Neural cell (in vitro differentiated cells): ENCODE data around the gene NME4. TPM values are rescaled to one million over a fixed set of nuclear protein-coding genes. Genes with fewer than 3 reads are reported as not detected.

ENCODE experiments used
- H2AFZ ChIP-seq: fragments of 200-600, 300-800 bp; sonication (generic), shearing (Covaris generic); 2 replicates; pipeline ENCODE4 v1.6.0; 2014; ENCODE audit warnings: low read depth, mild to moderate bottlenecking, antibody characterized with exemption, low read length, moderate library complexity
- H3F3A ChIP-seq: fragments of 200-600 bp; shearing (Covaris generic); 2 replicates; pipeline ENCODE4 v1.6.1; 2016; ENCODE audit warnings: mild to moderate bottlenecking, moderate library complexity, mixed read lengths, antibody characterized with exemption, low read length; ENCODE audit not compliant: insufficient read depth, poor library complexity, severe bottlenecking
- H3K27ac ChIP-seq: fragments of 200-600, 300-800 bp; sonication (generic), shearing (Covaris generic); 2 replicates; pipeline ENCODE4 v1.5.1; 2014; ENCODE audit warnings: mild to moderate bottlenecking, low read length, moderate library complexity
- H3K27me3 ChIP-seq: fragments of 300-800, 200-600 bp; sonication (generic), shearing (Covaris generic); 2 replicates; pipeline ENCODE4 v1.6.0; 2014; ENCODE audit warnings: mild to moderate bottlenecking, low read depth, low read length, moderate library complexity; ENCODE audit not compliant: insufficient read depth
- H3K36me3 ChIP-seq: fragments of 300-800, 200-600 bp; sonication (generic), shearing (Covaris generic); 2 replicates; pipeline ENCODE4 v1.5.1; 2014; ENCODE audit warnings: mild to moderate bottlenecking, antibody characterized with exemption, low read length, moderate library complexity; ENCODE audit not compliant: insufficient read depth
- H3K4me2 ChIP-seq: fragments of 300-800, 200-600 bp; sonication (generic), shearing (Covaris generic); 2 replicates; pipeline ENCODE4 v1.6.0; 2014; ENCODE audit warnings: mild to moderate bottlenecking, low read length
- H3K4me3 ChIP-seq: fragments of 300-800, 200-600 bp; sonication (generic), shearing (Covaris generic); 2 replicates; pipeline ENCODE4 v1.5.1; 2014; ENCODE audit warnings: mild to moderate bottlenecking, low read length, moderate library complexity
- H3K79me2 ChIP-seq: fragments of 200-600 bp; shearing (Covaris generic); replicated peaks from 2 replicates; pipeline ENCODE4 v1.6.0; 2014; ENCODE audit warnings: mild to moderate bottlenecking, low read length, moderate library complexity; ENCODE audit not compliant: insufficient read depth
- H3K9ac ChIP-seq: fragments of 300-800, 200-600 bp; sonication (generic), shearing (Covaris generic); 2 replicates; pipeline ENCODE4 v1.6.1; 2016; ENCODE audit warnings: mild to moderate bottlenecking, low read length, mixed read lengths
- H3K9me2 ChIP-seq: fragments of 200-600 bp; shearing (Covaris generic); 2 replicates; pipeline ENCODE4 v1.6.1; 2016; ENCODE audit warnings: mild to moderate bottlenecking, low read length, mixed read lengths; ENCODE audit not compliant: insufficient read depth
- H3K9me3 ChIP-seq: fragments of 200-600, 300-800 bp; sonication (generic), shearing (Covaris generic); 2 replicates; pipeline ENCODE4 v1.6.1; 2016; ENCODE audit warnings: mild to moderate bottlenecking, mixed run types, low read length, moderate library complexity, mixed read lengths
- H4K20me1 ChIP-seq: fragments of 200-600 bp; shearing (Covaris generic); 2 replicates; pipeline ENCODE4 v1.6.1; 2016; ENCODE audit warnings: mild to moderate bottlenecking, mixed run types; ENCODE audit not compliant: insufficient read depth
- CTCF ChIP-seq: fragments of 450-650 bp; IDR thresholded peaks from 2 replicates; pipeline ENCODE4 v1.5.1; 2014; ENCODE audit warnings: antibody characterized with exemption, mild to moderate bottlenecking, moderate library complexity; ENCODE audit not compliant: poor library complexity, severe bottlenecking
- EP300 ChIP-seq: fragments of 450-650 bp; conservative IDR thresholded peaks from 2 replicates; pipeline ENCODE4 v1.6.1; 2014; ENCODE audit warnings: antibody characterized with exemption, mild to moderate bottlenecking, moderate library complexity; ENCODE audit not compliant: poor library complexity, severe bottlenecking
- EZH2 ChIP-seq: fragments of 200-600, 300-800 bp; shearing (Covaris generic), sonication (generic); IDR thresholded peaks from 2 replicates; pipeline ENCODE4 v1.6.1; 2014; ENCODE audit warnings: antibody characterized with exemption, low read length, borderline replicate concordance, mild to moderate bottlenecking; ENCODE audit not compliant: insufficient read depth, poor library complexity, severe bottlenecking
- MXI1 ChIP-seq: fragments of 450-650 bp; conservative IDR thresholded peaks from 2 replicates; pipeline ENCODE4 v1.6.1; 2014; ENCODE audit warnings: antibody characterized with exemption, mild to moderate bottlenecking; ENCODE audit not compliant: poor library complexity, severe bottlenecking
- POLR2AphosphoS5 ChIP-seq: IDR thresholded peaks from 2 replicates; pipeline ENCODE4 v1.6.1; 2012
- RAD21 ChIP-seq: fragments of 450-650 bp; conservative IDR thresholded peaks from 2 replicates; pipeline ENCODE4 v1.6.1; 2014; ENCODE audit warnings: antibody characterized with exemption, mild to moderate bottlenecking, moderate library complexity
- REST ChIP-seq: IDR thresholded peaks from 2 replicates; pipeline ENCODE4 v1.6.1; 2012; ENCODE audit warnings: borderline replicate concordance
- SMC3 ChIP-seq: fragments of 450-650 bp; conservative IDR thresholded peaks from 2 replicates; pipeline ENCODE4 v1.6.1; 2014; ENCODE audit warnings: antibody characterized with exemption, mild to moderate bottlenecking, moderate library complexity; ENCODE audit not compliant: poor library complexity
- TAF1 ChIP-seq: IDR thresholded peaks from 2 replicates; pipeline ENCODE4 v1.6.1; 2012; ENCODE audit warnings: low read depth
- polyA plus RNA-seq: library from polyadenylated mRNA; depleted of rRNA; stranded (reverse); fragments of >200 nt; gene quantifications from 2 replicates; pipeline ENCODE4 v1.2.3, GENCODE V29; 2014

The NME4 gene
- polyA plus RNA-seq, 1 donor from 2014 or later, result 65.2 TPM

DNA sequence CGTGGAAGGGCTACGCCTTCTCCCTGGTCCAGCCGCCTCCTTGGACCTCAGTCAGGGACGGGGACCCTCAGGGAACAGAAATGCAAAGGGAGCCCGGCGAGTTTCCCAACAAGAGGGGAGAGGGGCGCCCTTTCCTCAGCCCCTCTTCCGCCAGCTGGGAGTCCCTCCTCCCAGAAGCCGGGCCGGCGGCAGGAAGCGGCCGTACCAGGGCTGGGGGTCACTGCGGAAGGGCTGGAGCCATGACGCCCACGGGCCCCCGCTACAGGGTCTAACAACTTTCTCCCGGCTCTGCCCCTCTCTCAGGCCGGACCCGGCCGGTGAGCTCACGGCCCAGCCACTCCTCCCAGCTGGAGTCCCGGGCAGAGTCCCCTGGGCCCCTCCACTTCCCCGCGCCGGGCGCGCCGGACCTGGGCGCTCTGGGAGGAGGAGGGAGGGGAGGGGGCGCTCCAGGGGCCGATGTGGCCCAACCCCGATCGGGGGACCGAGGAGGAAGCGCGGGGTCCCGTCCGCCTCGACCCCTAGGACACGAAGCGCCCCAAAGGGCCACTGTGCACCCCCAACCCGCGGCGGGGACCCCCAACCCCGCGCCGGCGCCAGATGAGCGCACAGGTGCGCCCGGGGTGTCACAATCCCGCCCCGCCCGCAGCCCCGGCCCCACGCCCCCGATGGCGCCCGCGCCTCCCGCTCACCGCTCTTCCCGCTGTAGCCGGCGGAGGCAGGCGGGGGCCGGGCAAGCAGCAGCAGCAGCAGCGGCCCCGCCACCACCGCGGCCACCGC is 15.8 kb upstream of the NME4 start:
- peaks cover 4% of the 10 kb centered on the region for H4K20me1 ChIP-seq
- no peaks in the 10 kb centered on the region for H3K9me2 ChIP-seq
- H3K27ac ChIP-seq, result no peak overlapping the region
- peak overlapping the region; percentile 84 for H3K4me2 ChIP-seq
- no peak for TF ChIP-seq SMC3
- TF ChIP-seq CTCF, result no peak
- TF ChIP-seq RAD21, result no peak
- TF ChIP-seq TAF1, result no peak
- TF ChIP-seq POLR2AphosphoS5, result no peak
- no peaks in the 10 kb centered on the region for H3K36me3 ChIP-seq
- H3K9me3 ChIP-seq, result no peaks in the 10 kb centered on the region
- H3K9ac ChIP-seq, result peak overlapping the region; percentile 73
- peak overlapping the region; percentile 95 for H3K4me3 ChIP-seq
- H3K27me3 ChIP-seq, result no peaks in the 10 kb centered on the region
- no peaks in the 10 kb centered on the region for H3F3A ChIP-seq
- peaks cover 6% of the 10 kb centered on the region for H3K79me2 ChIP-seq
- H2AFZ ChIP-seq, result no peak overlapping the region

- H3K36me3 ChIP-seq, result no peaks in the 10 kb centered on the region
- peak within 1 kb of the TSS; percentile 73 for H3K9ac ChIP-seq
- no peaks in the 10 kb centered on the region for H3K9me3 ChIP-seq
- no peaks in the 10 kb centered on the region for H3K9me2 ChIP-seq
- TF ChIP-seq POLR2AphosphoS5, result peak; percentile 63
- no peak for TF ChIP-seq EZH2
- TF ChIP-seq TAF1, result no peak
- peak; percentile 11 for TF ChIP-seq EP300
- peak; percentile 79 for TF ChIP-seq MXI1
- no peak for TF ChIP-seq REST
- no peak for TF ChIP-seq SMC3
- no peak for TF ChIP-seq RAD21
- no peak for TF ChIP-seq CTCF
- peak within 1 kb of the TSS; percentile 84 for H3K4me2 ChIP-seq
- peak within 1 kb of the TSS; percentile 33 for H2AFZ ChIP-seq
- H3K27ac ChIP-seq, result peak within 1 kb of the TSS; percentile 37
- H3K79me2 ChIP-seq, result peaks cover 6% of the 10 kb centered on the region
- no peaks in the 10 kb centered on the region for H3K27me3 ChIP-seq
- H3F3A ChIP-seq, result no peaks in the 10 kb centered on the region
- H4K20me1 ChIP-seq, result peaks cover 4% of the 10 kb centered on the region
- peak within 1 kb of the TSS; percentile 95 for H3K4me3 ChIP-seq
Observed at GRCh38 chr16:381789-382717, 14.9 kb upstream of the NME4 start, which contains the start of gene PGAP6. PGAP6 (minus strand) TSS chr16:381978; CDS start chr16:381821, 157 bp downstream.
